GM18519 (cell line): Measurements from ENCODE around the gene CRACR2A.

ENCODE experiments used
- ATAC-seq: cut with Tn5 transposase; IDR thresholded peaks from one replicate; pipeline ENCODE4 v1.9.1; 2021; ENCODE audit warnings: mild to moderate bottlenecking, moderate library complexity; ENCODE audit not compliant: unreplicated experiment, low FRiP score

The CRACR2A gene

GRCh38 chr12:3725388-3726115 lies 27.4 kb downstream of the CRACR2A start:
- no peak for ATAC-seq

DNA sequence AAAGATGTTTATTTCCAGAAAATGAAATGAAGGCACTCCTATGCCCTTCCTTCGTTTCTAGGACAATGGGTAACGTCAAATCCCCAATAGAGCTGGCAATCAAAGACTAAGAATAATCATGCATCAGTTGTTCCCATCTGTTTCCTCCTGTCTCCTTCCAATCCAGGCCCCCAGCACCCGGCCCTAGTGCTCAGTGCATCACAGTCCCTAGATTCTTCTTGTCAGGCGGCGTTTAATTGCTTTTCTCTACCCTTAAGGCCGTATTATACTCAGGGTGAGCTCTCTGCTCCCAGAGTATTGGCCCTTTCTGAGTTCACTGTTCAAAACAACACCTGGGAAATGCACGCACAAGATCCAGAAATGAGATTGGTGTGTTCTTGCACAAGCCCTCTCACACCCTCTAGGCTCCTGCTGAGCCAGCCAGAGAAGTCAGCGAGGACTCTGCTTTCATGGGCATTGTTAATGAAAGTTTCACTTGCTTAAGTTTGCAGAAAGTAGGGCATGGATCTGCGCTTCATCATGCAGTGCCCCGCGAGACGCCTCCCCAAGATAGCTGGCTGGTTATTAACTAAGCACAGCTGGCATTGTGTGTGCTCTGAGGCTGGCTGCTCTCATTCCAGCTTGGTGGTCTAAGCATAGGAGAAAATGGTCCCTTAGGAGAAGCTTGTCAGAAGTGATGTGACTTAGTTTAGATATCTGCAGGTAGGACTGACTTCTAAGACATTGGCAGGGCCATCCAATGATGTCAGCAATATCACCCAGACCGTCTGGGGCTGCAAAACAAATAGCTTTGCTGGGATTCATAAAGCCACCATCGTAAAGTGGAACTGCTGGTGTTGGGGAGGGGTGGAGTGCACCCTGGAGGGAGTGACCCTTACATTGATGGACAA lies 28.7 kb downstream of the CRACR2A start:
- no peak for ATAC-seq

DNA sequence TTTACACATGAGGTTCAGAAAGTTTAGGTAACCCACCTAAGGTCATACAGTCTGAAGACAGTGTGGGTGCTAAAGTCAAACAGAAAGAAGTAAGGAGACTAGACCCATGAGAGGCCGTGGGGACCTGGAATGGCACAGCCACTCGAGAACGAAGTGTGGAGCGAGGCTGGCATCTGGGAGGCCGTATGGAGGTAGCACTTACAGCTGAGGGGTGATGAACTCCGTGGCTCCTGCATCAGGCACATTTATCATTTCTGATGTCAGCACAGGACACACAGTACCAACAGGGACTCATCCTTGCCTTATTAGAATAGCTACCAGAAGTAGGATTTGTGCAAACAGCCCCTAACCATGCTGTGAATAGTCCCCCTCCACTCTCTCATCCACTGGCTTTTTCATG lies 30.5 kb downstream of the CRACR2A start:
- ATAC-seq: no peak

- no peak for ATAC-seq
These were observed 32.1 kb downstream of the CRACR2A start for GRCh38 chr12:3720772-3721171.

GRCh38 chr12:3718100-3718499 lies 34.8 kb downstream of the CRACR2A start:
- ATAC-seq: no peak

GRCh38 chr12:3717283-3717898 lies 35.5 kb downstream of the CRACR2A start:
- no peak for ATAC-seq

DNA sequence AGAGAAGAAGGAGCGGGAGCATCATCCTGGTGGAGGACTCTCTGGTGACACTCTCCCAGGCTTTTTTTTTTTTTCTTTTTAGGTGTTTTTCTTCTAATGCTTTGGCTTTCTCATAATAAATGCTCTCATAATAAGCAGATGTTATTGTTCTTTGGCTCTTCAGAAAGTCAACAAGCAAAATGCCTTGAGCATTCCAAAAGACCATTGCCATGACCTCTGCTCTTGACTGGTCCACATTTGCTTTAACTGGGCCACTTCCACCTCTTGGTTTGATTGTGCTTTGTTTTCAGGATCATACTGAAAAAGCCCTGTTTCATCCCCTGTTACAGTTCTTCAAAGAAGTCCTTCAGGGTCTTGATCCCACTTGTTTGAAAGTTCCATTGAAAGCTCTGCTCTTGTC lies 36.9 kb downstream of the CRACR2A start:
- no peak for ATAC-seq

- no peak for ATAC-seq
These were observed 39.0 kb downstream of the CRACR2A start for GRCh38 chr12:3713947-3714346.

DNA sequence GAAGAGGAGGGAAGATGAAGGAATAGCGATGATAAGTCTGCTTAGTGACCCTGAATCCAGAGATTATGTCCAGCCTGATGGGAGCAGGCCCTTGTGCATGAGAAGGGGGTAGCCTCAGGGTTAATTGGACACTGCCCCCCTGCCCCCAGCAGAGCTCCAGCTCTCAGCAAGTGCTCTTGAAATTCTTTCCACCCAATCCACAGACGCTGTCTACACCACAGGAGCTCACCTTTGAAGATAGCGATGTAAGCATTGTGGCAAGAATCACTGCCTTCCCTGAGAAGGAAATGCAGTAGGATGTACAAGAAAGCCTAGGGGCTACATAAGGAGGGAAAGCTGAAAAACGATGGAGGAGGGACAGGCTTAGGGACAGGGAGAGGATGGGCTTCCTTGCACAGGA lies 39.4 kb downstream of the CRACR2A start:
- ATAC-seq: no peak

DNA sequence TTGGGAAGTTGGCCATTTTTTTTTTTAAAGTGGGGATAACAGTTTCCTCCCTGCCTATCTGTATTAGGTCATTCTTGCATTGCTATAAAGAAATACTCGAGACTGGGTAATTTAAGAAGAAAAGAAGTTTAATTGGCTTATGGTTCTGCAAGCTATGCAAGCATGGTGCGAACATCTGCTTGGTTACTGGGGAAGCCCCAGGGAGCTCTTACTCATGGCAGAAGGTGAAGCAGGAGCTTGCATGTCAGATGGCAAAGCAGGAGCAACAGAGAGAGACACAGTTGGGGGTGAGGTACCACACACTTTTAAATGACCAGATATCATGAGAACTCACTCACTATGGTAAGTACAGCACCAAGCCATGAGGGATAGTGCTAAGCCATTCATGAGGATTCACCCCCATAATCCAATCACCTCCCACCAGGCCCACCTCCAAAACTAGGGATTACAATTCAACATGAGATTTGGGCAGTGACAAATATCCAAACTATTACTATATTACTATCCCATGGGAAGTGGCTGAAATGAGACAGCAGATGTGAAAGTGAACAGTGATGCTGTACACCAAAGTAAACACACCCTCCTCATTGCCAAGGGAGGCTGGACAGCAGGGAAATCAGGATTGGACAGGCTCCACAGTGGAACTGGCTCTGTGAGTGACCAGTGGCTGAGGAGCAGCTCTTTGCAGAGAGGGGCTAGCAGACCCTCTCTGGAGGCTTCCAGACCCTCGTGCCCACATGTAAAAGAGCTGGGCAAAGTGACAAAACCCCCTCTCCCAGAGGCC lies 40.5 kb downstream of the CRACR2A start:
- no peak for ATAC-seq

GRCh38 chr12:3705354-3705675 lies 47.6 kb downstream of the CRACR2A start:
- ATAC-seq: no peak

DNA sequence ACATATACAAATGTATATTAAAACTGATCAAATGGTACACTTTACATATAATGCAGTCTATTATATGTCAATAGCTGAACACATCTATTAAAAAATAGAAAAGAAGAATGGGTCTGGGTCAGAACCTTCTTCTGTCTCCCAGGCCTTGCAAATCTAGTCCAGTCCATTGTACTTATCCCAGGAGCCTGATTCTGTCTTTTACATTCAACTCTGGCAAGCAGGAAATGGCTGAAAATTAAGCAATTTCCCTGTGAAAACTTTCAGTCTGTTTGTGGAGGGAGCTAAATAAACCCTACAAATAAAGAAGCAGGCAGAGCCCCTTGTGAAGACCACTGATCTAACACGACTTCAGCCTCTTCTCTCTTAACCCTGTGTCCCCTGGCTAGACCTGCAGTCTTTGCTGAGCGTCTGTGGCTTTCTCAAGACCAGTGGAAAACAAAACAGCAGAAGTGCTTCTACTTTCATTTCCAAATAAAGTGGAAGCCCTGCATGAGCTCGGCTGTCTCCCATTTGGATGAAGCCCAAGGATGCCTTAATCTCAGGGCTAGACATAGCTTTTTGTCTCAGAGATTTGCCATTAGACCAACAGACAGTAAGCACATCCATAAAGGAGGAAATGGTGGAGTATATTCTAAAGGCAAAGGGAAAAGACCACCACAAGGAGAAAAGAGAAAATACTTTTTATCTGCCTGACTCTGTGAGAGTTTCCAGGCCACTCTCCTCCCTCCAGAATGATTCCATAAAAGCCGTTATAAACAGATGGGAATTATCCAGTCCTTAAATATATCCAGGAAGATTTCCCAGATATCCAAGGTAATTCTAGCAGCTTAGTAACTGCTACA lies 48.2 kb downstream of the CRACR2A start:
- no peak for ATAC-seq

DNA sequence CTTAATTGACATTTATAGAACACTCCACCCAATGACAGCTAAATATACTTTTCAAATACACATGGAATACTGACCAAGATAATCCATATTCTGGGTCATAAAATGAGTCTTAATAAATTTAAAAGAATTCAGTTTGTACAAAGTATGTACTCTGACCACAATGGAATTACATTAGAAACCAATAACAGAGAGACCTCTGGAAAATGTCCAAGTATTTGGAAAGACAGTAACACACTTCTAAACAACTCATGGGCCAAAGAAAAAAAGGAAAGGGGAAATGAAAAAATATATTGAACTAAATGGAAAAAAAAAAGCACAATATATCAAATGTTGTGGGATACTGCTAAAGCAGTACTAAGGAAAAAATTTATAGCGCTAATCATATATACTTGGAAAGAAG lies 52.0 kb downstream of the CRACR2A start:
- ATAC-seq: no peak

DNA sequence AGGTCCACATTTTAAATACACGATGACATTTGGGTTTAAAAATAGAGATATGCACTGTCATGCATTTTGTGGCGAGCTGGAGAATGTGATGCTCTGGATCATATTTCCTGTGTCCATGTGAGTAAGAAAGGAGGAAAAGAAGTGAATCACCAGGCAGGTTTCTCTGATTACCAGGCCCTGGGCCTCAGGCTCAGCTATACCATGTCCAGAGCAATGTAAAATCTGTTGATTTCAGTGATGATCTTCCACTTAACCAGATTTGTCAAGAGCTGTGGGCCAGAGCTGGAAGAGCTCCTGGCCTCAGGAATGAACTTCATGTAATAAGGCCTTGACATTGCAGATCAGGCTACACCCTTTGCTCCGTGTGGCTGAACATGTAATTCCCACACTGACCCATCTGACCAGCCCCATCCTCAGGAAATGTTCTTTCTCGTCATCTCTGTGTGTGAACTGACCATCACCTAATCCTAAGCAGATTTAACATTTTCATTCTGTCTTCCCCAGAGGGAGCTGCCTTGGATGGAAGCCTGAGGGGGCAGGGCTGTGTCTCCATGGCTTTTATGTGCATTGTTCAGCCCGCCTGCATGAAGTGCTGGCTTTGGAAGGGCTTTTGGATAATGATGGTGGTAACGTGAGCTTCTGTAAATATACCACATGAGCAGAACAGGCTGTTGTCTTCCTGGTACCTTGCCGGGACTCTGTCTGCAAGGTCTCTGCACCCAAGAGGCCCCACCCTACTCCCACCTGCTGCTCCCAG lies 54.5 kb downstream of the CRACR2A start:
- no peak for ATAC-seq

- no peak for ATAC-seq
These were observed 55.5 kb downstream of the CRACR2A start for GRCh38 chr12:3697311-3697870.

DNA sequence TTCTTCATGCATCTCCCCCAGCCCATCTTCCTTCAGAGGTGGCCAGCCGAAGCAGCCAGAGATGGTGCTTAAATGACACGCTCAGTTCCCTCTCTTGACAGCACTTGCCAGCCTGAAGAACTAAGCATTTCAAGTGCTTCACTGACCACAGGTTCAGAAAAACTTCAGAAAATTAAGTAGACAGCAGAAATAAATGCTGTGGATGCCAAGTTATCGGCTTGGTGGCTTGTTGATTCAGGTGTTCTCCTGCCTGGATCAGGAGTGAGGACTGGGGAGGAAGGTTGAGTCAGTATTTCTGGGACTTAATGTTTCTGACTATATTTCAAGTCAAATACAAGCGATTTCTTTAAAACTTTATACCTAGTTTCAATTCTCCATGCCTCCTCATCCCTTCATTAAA lies 58.2 kb downstream of the CRACR2A start:
- no peak for ATAC-seq

GRCh38 chr12:3692616-3693365 lies 60.1 kb downstream of the CRACR2A start:
- ATAC-seq: no peak

DNA sequence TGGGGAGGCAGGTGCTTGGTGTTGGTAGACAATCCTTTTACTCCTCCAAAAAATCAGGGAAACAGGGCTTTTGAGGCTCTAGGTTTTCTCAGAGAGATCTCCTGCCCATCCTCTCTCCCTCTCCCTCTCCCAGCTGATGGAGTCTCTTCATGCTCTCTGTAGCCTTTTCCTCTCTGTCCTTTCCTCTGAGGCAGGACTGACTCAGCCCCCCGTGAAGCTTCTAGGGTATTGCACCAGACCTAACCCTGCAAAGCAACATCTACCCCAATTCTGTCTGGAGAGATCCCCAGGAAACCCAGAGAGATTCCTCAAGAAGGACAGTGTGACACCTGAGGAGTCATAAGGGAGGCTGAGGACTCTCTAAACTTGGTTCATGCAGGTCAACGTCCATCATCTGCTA lies 66.4 kb downstream of the CRACR2A start:
- ATAC-seq: no peak
